ENCODE results near the gene JUN. TPM values are rescaled to one million over a fixed set of nuclear protein-coding genes. Genes with fewer than 3 reads are reported as not detected.
"Not testable (repeated sequence)": the region's sequence is repeated elsewhere in the genome, so short reads cannot be mapped to it uniquely, and the experiment has no call there.

The JUN gene
- polyA plus RNA-seq, 2 of the 4 experiments (the other 2 are of a cell fraction) = 23.3 to 59.8 TPM

DNA sequence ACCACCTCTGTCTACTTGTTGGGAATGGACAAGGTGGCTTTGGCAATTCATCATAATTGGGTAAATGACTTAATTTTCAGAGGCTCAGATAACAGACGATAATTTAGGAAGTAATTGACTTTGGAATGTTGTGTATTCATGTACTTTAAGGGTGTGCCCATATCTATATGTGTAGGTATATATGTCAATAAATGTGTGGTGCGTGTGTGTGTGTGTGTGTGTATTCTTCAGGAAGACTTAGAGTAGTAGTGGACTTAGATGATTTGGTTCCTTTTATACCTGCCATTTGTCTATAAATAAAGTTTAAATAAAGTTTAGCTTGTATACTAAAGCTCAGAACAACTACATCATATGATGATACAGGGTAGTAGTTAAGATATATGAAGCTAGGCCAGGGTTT lies 20.0 kb upstream of the JUN start:
- ChIA-PET POLR2A (no interaction called here), CTCF (no interaction called here)
- 81% methylated on average over 2 of the region's 2 CpGs for WGBS (ENCODE audit: missing lambda C conversion rate)
- TF ChIP-seq HOXB13 (CRISPR knock-in tag; IDR thresholded peaks at IDR 0.05; ENCODE audit: low read depth) (no peak), ZFP36 (IDR thresholded peaks at IDR 0.05; ENCODE audit: borderline replicate concordance, partially characterized antibody) (no peak), ZNF302 (CRISPR knock-in tag; IDR thresholded peaks at IDR 0.05) (no peak), MAFK (IDR thresholded peaks at IDR 0.05; ENCODE audit: partially characterized antibody) (no peak), EHF (CRISPR knock-in tag; IDR thresholded peaks at IDR 0.05) (no peak), HDAC2 (IDR thresholded peaks at IDR 0.05) (no peak), EP300 (IDR thresholded peaks at IDR 0.05) (no peak), RFX5 (IDR thresholded peaks at IDR 0.05) (no peak), CEBPB (IDR thresholded peaks at IDR 0.05) (no peak), HOXB5 (CRISPR knock-in tag; IDR thresholded peaks at IDR 0.05) (no peak), CBX2 (IDR thresholded peaks at IDR 0.05; ENCODE audit: borderline replicate concordance, low read depth) (no peak), FOXS1 (CRISPR knock-in tag; IDR thresholded peaks at IDR 0.05) (no peak)
- Histone ChIP-seq H3K4me2 (no peak overlapping the region), H3K4me1 (no peaks in the 10 kb centered on the region), H3K27ac (no peak overlapping the region), H3K4me3 (no peak overlapping the region), H3K9me3 (no peaks in the 10 kb centered on the region)
- FAIRE-seq (no peak), DNase-seq (ENCODE audit: low read depth in 1 of 2, low spot score in 1 of 2) (no peak), ATAC-seq (no peak)

DNA sequence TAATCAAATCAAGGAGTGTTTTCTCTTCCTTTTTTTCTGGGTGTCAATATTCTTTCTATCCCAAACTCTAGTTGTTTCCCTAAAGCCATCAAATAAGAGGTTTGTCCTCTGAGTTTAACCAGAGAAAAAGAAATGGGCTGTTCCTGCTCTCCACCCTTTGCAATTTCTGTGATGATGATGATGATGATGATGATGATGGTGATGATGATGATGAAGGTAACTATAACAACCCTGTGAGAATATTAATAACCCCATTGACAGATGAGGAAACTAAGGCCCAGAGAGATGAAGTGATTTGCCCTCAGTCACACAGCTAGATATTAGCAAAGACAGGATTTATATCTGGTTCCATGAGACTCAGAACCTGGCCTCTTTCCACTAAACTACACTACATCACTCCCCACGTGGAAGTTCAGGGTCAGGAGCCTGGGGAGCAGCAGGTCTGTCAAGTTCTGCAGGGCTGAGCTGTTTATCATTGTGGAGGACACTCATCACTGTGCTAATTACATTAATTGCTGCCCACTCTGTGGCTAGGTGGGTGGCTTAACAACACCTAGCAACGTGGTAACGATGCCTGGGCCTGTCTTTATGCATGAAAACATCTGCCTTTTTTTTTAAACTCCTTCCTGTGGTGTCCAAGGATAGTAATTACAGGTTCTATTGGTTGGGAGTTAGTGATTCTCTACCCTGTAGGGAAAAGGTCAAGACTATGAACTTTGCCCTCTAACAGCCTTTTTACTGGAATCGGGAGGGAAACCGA lies 19.0 kb upstream of the JUN start:
- Histone ChIP-seq H3K27ac (no peak overlapping the region), H3K4me1 (no peaks in the 10 kb centered on the region), H3K4me3 (no peak overlapping the region), H3K4me2 (no peak overlapping the region), H3K9me3 (no peaks in the 10 kb centered on the region)
- 64% methylated on average over 5 of the region's 5 CpGs for WGBS (ENCODE audit: missing lambda C conversion rate)
- TF ChIP-seq FOXS1 (CRISPR knock-in tag; IDR thresholded peaks at IDR 0.05) = no peak
- TF ChIP-seq HEYL (CRISPR knock-in tag; IDR thresholded peaks at IDR 0.05) = no peak
- TF ChIP-seq HOXB5 (CRISPR knock-in tag; IDR thresholded peaks at IDR 0.05) = no peak
- no peak for TF ChIP-seq MAFK (IDR thresholded peaks at IDR 0.05; ENCODE audit: partially characterized antibody)
- no peak for TF ChIP-seq EP300 (IDR thresholded peaks at IDR 0.05)
- TF ChIP-seq ESRRA (IDR thresholded peaks at IDR 0.05; ENCODE audit: borderline replicate concordance, low read length) = no peak
- TF ChIP-seq RFX5 (IDR thresholded peaks at IDR 0.05) = 0 out of 2 replicates have a peak, but pooled peaks have one; percentile 54
- POLR2A ChIA-PET = no interaction called here
- FAIRE-seq (no peak), ATAC-seq (no peak), DNase-seq (ENCODE audit: low read depth in 1 of 2, low spot score in 1 of 2) (no peak)
- CTCF ChIA-PET = interaction anchor here (0.6 kb wide), 1 partner anchor 15 kb away, joined by 3 read pairs; no protein-coding TSS in a partner anchor

GRCh38 chr1:58801286-58801685 lies 17.4 kb upstream of the JUN start:
- FAIRE-seq = not testable (repeated sequence)

GRCh38 chr1:58799650-58800049 lies 15.8 kb upstream of the JUN start:
- H3K9me3 ChIP-seq = no peaks in the 10 kb centered on the region

More at GRCh38 chr1:58801286-58801685, 17.4 kb upstream of the JUN start:
- H3K4me3 ChIP-seq; POLR2A ChIA-PET; H3K9me3 ChIP-seq; H3K4me2 ChIP-seq; DNase-seq (ENCODE audit: low read depth in 1 of 2, low spot score in 1 of 2); H3K4me1 ChIP-seq; H3K27ac ChIP-seq; CTCF ChIA-PET; ATAC-seq: not testable (repeated sequence)
- 89% methylated on average over 1 of the region's 1 CpG for WGBS (ENCODE audit: missing lambda C conversion rate)

More at GRCh38 chr1:58799650-58800049, 15.8 kb upstream of the JUN start:
- H3K27ac ChIP-seq = no peak overlapping the region
- 44% methylated on average over 1 of the region's 1 CpG for WGBS (ENCODE audit: missing lambda C conversion rate)
- ATAC-seq (no peak), FAIRE-seq (no peak), DNase-seq (ENCODE audit: low read depth in 1 of 2, low spot score in 1 of 2) (no peak)
- TF ChIP-seq FOSL2 (IDR thresholded peaks at IDR 0.05) (no peak), FOSL2 (CRISPR knock-in tag; IDR thresholded peaks at IDR 0.05) (no peak), CBX8 (IDR thresholded peaks at IDR 0.05) (no peak), ZFP36 (IDR thresholded peaks at IDR 0.05; ENCODE audit: borderline replicate concordance, partially characterized antibody) (no peak), CTCF (IDR thresholded peaks at IDR 0.05) (no peak), MAFK (IDR thresholded peaks at IDR 0.05; ENCODE audit: partially characterized antibody) (no peak), BHLHE40 (IDR thresholded peaks at IDR 0.05; ENCODE audit: low read depth, low read length) (no peak), HOXB13 (CRISPR knock-in tag; IDR thresholded peaks at IDR 0.05; ENCODE audit: low read depth) (no peak), POLR2AphosphoS2 (conservative IDR thresholded peaks at IDR 0.05; ENCODE audit: low read length) (no peak), EHMT2 (IDR thresholded peaks at IDR 0.05; ENCODE audit: low read depth) (no peak), CBX2 (IDR thresholded peaks at IDR 0.05; ENCODE audit: borderline replicate concordance, low read depth) (no peak), KDM1A (IDR thresholded peaks at IDR 0.05; ENCODE audit: low read depth) (no peak), SMC3 (IDR thresholded peaks at IDR 0.05) (no peak), HEYL (CRISPR knock-in tag; IDR thresholded peaks at IDR 0.05) (no peak), HOXB5 (CRISPR knock-in tag; IDR thresholded peaks at IDR 0.05) (no peak), HDAC2 (IDR thresholded peaks at IDR 0.05) (no peak), RARB (CRISPR knock-in tag; IDR thresholded peaks at IDR 0.05) (no peak), RNF2 (IDR thresholded peaks at IDR 0.05; ENCODE audit: borderline replicate concordance, low read depth) (no peak), JUN (IDR thresholded peaks at IDR 0.05) (no peak), RFX5 (IDR thresholded peaks at IDR 0.05) (no peak)
- TF ChIP-seq, protein P1, sequence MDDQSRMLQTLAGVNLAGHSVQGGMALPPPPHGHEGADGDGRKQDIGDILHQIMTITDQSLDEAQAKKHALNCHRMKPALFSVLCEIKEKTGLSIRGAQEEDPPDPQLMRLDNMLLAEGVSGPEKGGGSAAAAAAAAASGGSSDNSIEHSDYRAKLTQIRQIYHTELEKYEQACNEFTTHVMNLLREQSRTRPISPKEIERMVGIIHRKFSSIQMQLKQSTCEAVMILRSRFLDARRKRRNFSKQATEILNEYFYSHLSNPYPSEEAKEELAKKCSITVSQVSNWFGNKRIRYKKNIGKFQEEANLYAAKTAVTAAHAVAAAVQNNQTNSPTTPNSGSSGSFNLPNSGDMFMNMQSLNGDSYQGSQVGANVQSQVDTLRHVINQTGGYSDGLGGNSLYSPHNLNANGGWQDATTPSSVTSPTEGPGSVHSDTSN (IDR thresholded peaks at IDR 0.05) = no peak
- ChIA-PET CTCF (no interaction called here), POLR2A (no interaction called here)
- no peak overlapping the region for H3K4me2 ChIP-seq
- H3K4me3 ChIP-seq = no peak overlapping the region
- H3K4me1 ChIP-seq = no peaks in the 10 kb centered on the region
